Muscle layer of colon (tissue), 2 donors: Measurements from ENCODE around the gene CD40LG.

Experiments
- H3K27ac ChIP-seq: one replicate; pipeline ENCODE4 v1.7.0; 2013; ENCODE audit warnings: low read depth, mild to moderate bottlenecking, low read length, moderate library complexity
- H3K27me3 ChIP-seq, 2 donors: one replicate each; pipeline ENCODE4 v1.7.0; 2013; ENCODE audit warnings: low read length in 2 of 2, mild to moderate bottlenecking in 2 of 2; ENCODE audit not compliant: insufficient read depth in 2 of 2, control insufficient read depth in 1 of 2
- H3K36me3 ChIP-seq: one replicate; pipeline ENCODE4 v1.7.0; 2013; ENCODE audit warnings: mild to moderate bottlenecking, low read length; ENCODE audit not compliant: insufficient read depth
- H3K4me1 ChIP-seq: one replicate; pipeline ENCODE4 v1.7.0; 2013; ENCODE audit warnings: mild to moderate bottlenecking, low read length; ENCODE audit not compliant: insufficient read depth
- H3K4me3 ChIP-seq, 2 donors: one replicate each; pipeline ENCODE4 v1.7.0; 2013; ENCODE audit warnings: low read length in 2 of 2, low read depth in 1 of 2, mild to moderate bottlenecking in 1 of 2, moderate library complexity in 1 of 2
- H3K9ac ChIP-seq: one replicate; pipeline ENCODE4 v1.7.0; 2013; ENCODE audit warnings: low read length
- H3K9me3 ChIP-seq: one replicate; pipeline ENCODE4 v1.7.0; 2013; ENCODE audit warnings: mild to moderate bottlenecking, low read length
- donor health status: abdominal sarcoma.
- donor health status: Adenocarcinoma of cecum.

The CD40LG gene

GRCh38 chrX:136626237-136626636 lies 21.7 kb upstream of the CD40LG start:
- Histone ChIP-seq H3K36me3 (no peaks in the 10 kb centered on the region), H3K4me3 (no peak overlapping the region), H3K9me3 (no peaks in the 10 kb centered on the region), H3K27me3 (no peaks in the 10 kb centered on the region), H3K27ac (no peak overlapping the region), H3K4me1 (no peaks in the 10 kb centered on the region), H3K9ac (no peak overlapping the region)

GRCh38 chrX:136626891-136627290 lies 21.1 kb upstream of the CD40LG start:
- Histone ChIP-seq H3K9me3 (no peaks in the 10 kb centered on the region), H3K4me3 (no peak overlapping the region), H3K36me3 (no peaks in the 10 kb centered on the region), H3K27me3 (no peaks in the 10 kb centered on the region), H3K9ac (no peak overlapping the region), H3K27ac (no peak overlapping the region), H3K4me1 (no peaks in the 10 kb centered on the region)

- Histone ChIP-seq H3K4me1 (no peaks in the 10 kb centered on the region), H3K27me3 (no peaks in the 10 kb centered on the region), H3K27ac (no peak overlapping the region)
Measured at GRCh38 chrX:136627409-136627808, 20.5 kb upstream of the CD40LG start.

GRCh38 chrX:136629084-136629750 lies 18.7 kb upstream of the CD40LG start:
- no peaks in the 10 kb centered on the region for H3K9me3 ChIP-seq
- no peaks in the 10 kb centered on the region for H3K4me1 ChIP-seq
- no peak overlapping the region for H3K9ac ChIP-seq
- no peaks in the 10 kb centered on the region for H3K27me3 ChIP-seq
- H3K4me3 ChIP-seq: no peak overlapping the region
- no peak overlapping the region for H3K27ac ChIP-seq
- no peaks in the 10 kb centered on the region for H3K36me3 ChIP-seq

More at GRCh38 chrX:136627409-136627808, 20.5 kb upstream of the CD40LG start:
- no peak overlapping the region for H3K4me3 ChIP-seq
- H3K36me3 ChIP-seq: no peaks in the 10 kb centered on the region
- H3K9ac ChIP-seq: no peak overlapping the region
- no peaks in the 10 kb centered on the region for H3K9me3 ChIP-seq

- H3K4me1 ChIP-seq: no peaks in the 10 kb centered on the region
- H3K4me3 ChIP-seq: no peak overlapping the region
- H3K27ac ChIP-seq: no peak overlapping the region
- no peaks in the 10 kb centered on the region for H3K9me3 ChIP-seq
- no peaks in the 10 kb centered on the region for H3K27me3 ChIP-seq
- H3K36me3 ChIP-seq: no peaks in the 10 kb centered on the region
- H3K9ac ChIP-seq: no peak overlapping the region
Measured at GRCh38 chrX:136630881-136631280, 17.1 kb upstream of the CD40LG start.

GRCh38 chrX:136635235-136635634 lies 12.7 kb upstream of the CD40LG start:
- H3K9ac ChIP-seq: no peak overlapping the region
- H3K4me1 ChIP-seq: no peaks in the 10 kb centered on the region
- H3K36me3 ChIP-seq: no peaks in the 10 kb centered on the region
- H3K9me3 ChIP-seq: no peaks in the 10 kb centered on the region
- H3K4me3 ChIP-seq: no peak overlapping the region
- H3K27me3 ChIP-seq: no peaks in the 10 kb centered on the region
- no peak overlapping the region for H3K27ac ChIP-seq

- no peaks in the 10 kb centered on the region for H3K27me3 ChIP-seq
- no peaks in the 10 kb centered on the region for H3K4me1 ChIP-seq
- no peaks in the 10 kb centered on the region for H3K9me3 ChIP-seq
- no peak overlapping the region for H3K4me3 ChIP-seq
- no peak overlapping the region for H3K27ac ChIP-seq
- no peak overlapping the region for H3K9ac ChIP-seq
- no peaks in the 10 kb centered on the region for H3K36me3 ChIP-seq
Measured at GRCh38 chrX:136636121-136636520, 11.8 kb upstream of the CD40LG start.

GRCh38 chrX:136639506-136640176 lies 8.3 kb upstream of the CD40LG start:
- Histone ChIP-seq H3K9ac (no peak overlapping the region), H3K27ac (no peak overlapping the region), H3K4me3 (no peak overlapping the region), H3K27me3 (no peaks in the 10 kb centered on the region), H3K9me3 (no peaks in the 10 kb centered on the region), H3K4me1 (no peaks in the 10 kb centered on the region), H3K36me3 (no peaks in the 10 kb centered on the region)

GRCh38 chrX:136643243-136643642 lies 4.7 kb upstream of the CD40LG start:
- no peaks in the 10 kb centered on the region for H3K4me1 ChIP-seq
- H3K27me3 ChIP-seq: no peaks in the 10 kb centered on the region
- no peaks in the 10 kb centered on the region for H3K36me3 ChIP-seq
- H3K27ac ChIP-seq: no peak overlapping the region
- no peak overlapping the region for H3K4me3 ChIP-seq
- no peaks in the 10 kb centered on the region for H3K9me3 ChIP-seq
- H3K9ac ChIP-seq: no peak overlapping the region

- Histone ChIP-seq H3K4me1 (no peaks in the 10 kb centered on the region), H3K27me3 (no peaks in the 10 kb centered on the region), H3K36me3 (no peaks in the 10 kb centered on the region), H3K9me3 (no peaks in the 10 kb centered on the region), H3K4me3 (no peak overlapping the region), H3K27ac (no peak overlapping the region), H3K9ac (no peak overlapping the region)
Measured at GRCh38 chrX:136646602-136647239, 1.2 kb upstream of the CD40LG start.

GRCh38 chrX:136650811-136651210 lies 2.9 kb downstream of the CD40LG start:
- H3K27me3 ChIP-seq: no peaks in the 10 kb centered on the region
- no peaks in the 10 kb centered on the region for H3K9me3 ChIP-seq
- H3K36me3 ChIP-seq: no peaks in the 10 kb centered on the region
- no peak overlapping the region for H3K4me3 ChIP-seq
- no peaks in the 10 kb centered on the region for H3K4me1 ChIP-seq
- H3K9ac ChIP-seq: no peak overlapping the region
- H3K27ac ChIP-seq: no peak overlapping the region
